ENCODE data around the gene PKD2L1. TPM values are rescaled to one million over a fixed set of nuclear protein-coding genes. Genes with fewer than 3 reads are reported as not detected.
"Not testable (repeated sequence)": the region's sequence is repeated elsewhere in the genome, so short reads cannot be mapped to it uniquely, and the experiment has no call there.

The PKD2L1 gene
- total RNA-seq, 2 experiments from 2014 or later: not detected

GRCh38 chr10:100306861-100307260, 23.2 kb downstream of the PKD2L1 start:
- Mint-ChIP-seq H3K27ac (no peak overlapping the region), H3K9me3 (no peaks in the 10 kb centered on the region), H3K27me3 (peaks cover 64% of the 10 kb centered on the region), H3K36me3 (no peaks in the 10 kb centered on the region), H3K4me3 (no peak overlapping the region), H3K4me1 (no peaks in the 10 kb centered on the region)
- POLR2A ChIA-PET: no interaction called here
- DNase-seq (no peak), ATAC-seq (ENCODE audit: low read depth) (no peak)

GRCh38 chr10:100304414-100304813, 25.6 kb downstream of the PKD2L1 start:
- ATAC-seq (ENCODE audit: low read depth): no peak
- no peak for DNase-seq
- Mint-ChIP-seq H3K9me3 (no peaks in the 10 kb centered on the region), H3K36me3 (no peaks in the 10 kb centered on the region), H3K4me1 (no peaks in the 10 kb centered on the region), H3K27ac (no peak overlapping the region), H3K27me3 (peaks cover 70% of the 10 kb centered on the region), H3K4me3 (no peak overlapping the region)
- POLR2A ChIA-PET: no interaction called here

- Mint-ChIP-seq H3K9me3 (no peaks in the 10 kb centered on the region), H3K36me3 (no peaks in the 10 kb centered on the region), H3K4me1 (no peaks in the 10 kb centered on the region), H3K27ac (no peak overlapping the region), H3K4me3 (no peak overlapping the region), H3K27me3 (peaks cover 71% of the 10 kb centered on the region)
- no peak for DNase-seq
- no peak for ATAC-seq (ENCODE audit: low read depth)
- POLR2A ChIA-PET: interaction anchor here (0.7 kb wide), 1 partner anchor 17 kb away, joined by 3 read pairs; the partner anchor contains the start of gene BLOC1S2
These were observed 26.2 kb downstream of the PKD2L1 start for GRCh38 chr10:100303724-100304319.

- H3K4me1 Mint-ChIP-seq; H3K4me3 Mint-ChIP-seq; DNase-seq; H3K36me3 Mint-ChIP-seq; ATAC-seq (ENCODE audit: low read depth); H3K9me3 Mint-ChIP-seq; POLR2A ChIA-PET; H3K27ac Mint-ChIP-seq: not testable (repeated sequence)
- peaks cover 61% of the 10 kb centered on the region for H3K27me3 Mint-ChIP-seq
These were observed 28.9 kb downstream of the PKD2L1 start for GRCh38 chr10:100301123-100301522.

- Mint-ChIP-seq H3K4me3 (no peak overlapping the region), H3K27ac (no peak overlapping the region), H3K27me3 (peaks cover 45% of the 10 kb centered on the region), H3K4me1 (no peaks in the 10 kb centered on the region), H3K9me3 (no peaks in the 10 kb centered on the region), H3K36me3 (no peaks in the 10 kb centered on the region)
- POLR2A ChIA-PET: no interaction called here
- DNase-seq: no peak
- no peak for ATAC-seq (ENCODE audit: low read depth)
These were observed 32.8 kb downstream of the PKD2L1 start for GRCh38 chr10:100297242-100297641.

- no peaks in the 10 kb centered on the region for H3K9me3 Mint-ChIP-seq
- H3K4me1 Mint-ChIP-seq: no peaks in the 10 kb centered on the region
- H3K27me3 Mint-ChIP-seq: peaks cover 28% of the 10 kb centered on the region
- POLR2A ChIA-PET: no interaction called here
- no peak overlapping the region for H3K4me3 Mint-ChIP-seq
- no peak overlapping the region for H3K27ac Mint-ChIP-seq
- ATAC-seq (ENCODE audit: low read depth) (no peak), DNase-seq (no peak)
- H3K36me3 Mint-ChIP-seq: no peaks in the 10 kb centered on the region
These were observed 37.0 kb downstream of the PKD2L1 start for GRCh38 chr10:100293066-100293465.

DNA sequence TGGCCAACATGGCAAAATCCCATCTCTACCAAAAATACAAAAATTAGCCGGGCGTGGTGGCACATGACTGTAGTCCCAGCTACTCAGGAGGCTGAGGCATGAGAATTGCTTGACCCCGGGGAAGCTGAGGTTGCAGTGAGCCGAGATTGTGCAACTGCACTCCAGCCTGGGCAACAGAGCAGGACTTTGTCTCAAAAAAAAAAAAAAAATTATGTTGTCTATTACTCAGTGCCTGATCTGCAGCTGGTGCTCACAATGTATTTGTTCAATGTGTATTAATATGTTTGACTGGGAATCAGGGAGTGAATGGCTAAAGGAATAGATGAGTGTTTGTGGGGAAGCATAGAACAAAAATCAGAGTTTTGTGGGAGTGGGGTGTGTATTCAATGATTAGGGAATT, 37.7 kb downstream of the PKD2L1 start:
- DNase-seq; H3K4me3 Mint-ChIP-seq; ATAC-seq (ENCODE audit: low read depth); H3K36me3 Mint-ChIP-seq; H3K9me3 Mint-ChIP-seq; POLR2A ChIA-PET; H3K27ac Mint-ChIP-seq; H3K4me1 Mint-ChIP-seq: not testable (repeated sequence)
- peaks cover 25% of the 10 kb centered on the region for H3K27me3 Mint-ChIP-seq

DNA sequence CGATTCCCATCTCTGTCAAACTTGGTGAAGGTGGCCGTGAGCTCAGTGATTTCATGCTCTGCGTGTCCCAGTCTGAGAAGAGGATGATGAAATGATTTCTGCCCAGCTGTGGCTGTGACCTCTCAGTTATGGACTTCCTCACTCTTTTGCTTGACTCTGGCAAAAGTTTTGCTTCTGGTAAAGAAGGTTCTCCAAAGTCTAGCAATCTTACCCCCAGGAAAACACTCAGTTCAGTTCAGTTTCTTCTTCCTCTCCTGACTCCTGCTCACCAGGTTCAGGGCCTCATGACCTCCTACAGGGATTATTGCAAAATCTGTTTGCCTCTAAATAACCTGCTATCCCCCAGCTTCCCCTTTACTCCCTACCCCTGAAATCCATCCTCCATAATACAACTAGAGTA, 38.7 kb downstream of the PKD2L1 start:
- DNase-seq: no peak
- no peaks in the 10 kb centered on the region for H3K36me3 Mint-ChIP-seq
- no peak overlapping the region for H3K4me3 Mint-ChIP-seq
- no peaks in the 10 kb centered on the region for H3K9me3 Mint-ChIP-seq
- no peak for ATAC-seq (ENCODE audit: low read depth)
- H3K4me1 Mint-ChIP-seq: peaks cover 5% of the 10 kb centered on the region
- H3K27ac Mint-ChIP-seq: no peak overlapping the region
- H3K27me3 Mint-ChIP-seq: peaks cover 23% of the 10 kb centered on the region
- POLR2A ChIA-PET: no interaction called here

GRCh38 chr10:100289641-100290040, 40.4 kb downstream of the PKD2L1 start:
- H3K27ac Mint-ChIP-seq: no peak overlapping the region
- peaks cover 16% of the 10 kb centered on the region for H3K27me3 Mint-ChIP-seq
- ATAC-seq (ENCODE audit: low read depth) (no peak), DNase-seq (no peak)
- peaks cover 9% of the 10 kb centered on the region for H3K36me3 Mint-ChIP-seq
- H3K9me3 Mint-ChIP-seq: no peaks in the 10 kb centered on the region
- POLR2A ChIA-PET: no interaction called here
- peaks cover 16% of the 10 kb centered on the region for H3K4me1 Mint-ChIP-seq
- no peak overlapping the region for H3K4me3 Mint-ChIP-seq

DNA sequence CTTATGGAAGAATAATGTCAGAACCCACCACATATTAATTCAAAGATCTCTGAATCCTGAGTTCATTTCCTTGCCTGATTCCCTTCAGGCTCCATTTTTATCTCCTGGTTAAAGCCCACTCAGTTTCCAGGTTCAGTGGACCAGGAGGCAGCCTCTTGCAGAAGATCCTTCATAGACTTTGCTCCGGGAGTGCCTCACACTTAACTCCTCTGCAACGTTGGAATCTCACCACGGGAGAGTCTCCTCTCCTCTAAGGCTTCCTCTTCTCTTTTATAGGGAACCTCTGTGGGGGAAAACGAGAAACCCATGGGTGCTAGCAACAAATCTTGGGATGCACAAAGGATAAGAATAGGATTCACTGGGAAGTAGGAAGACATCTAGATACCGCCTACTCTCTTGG, 41.8 kb downstream of the PKD2L1 start:
- H3K9me3 Mint-ChIP-seq: no peaks in the 10 kb centered on the region
- peaks cover 9% of the 10 kb centered on the region for H3K36me3 Mint-ChIP-seq
- ATAC-seq (ENCODE audit: low read depth) (no peak), DNase-seq (no peak)
- POLR2A ChIA-PET: interaction anchor here (0.6 kb wide), 1 partner anchor 7 kb away, joined by 4 read pairs; no protein-coding TSS in a partner anchor
- H3K27ac Mint-ChIP-seq: no peak overlapping the region
- H3K4me3 Mint-ChIP-seq: no peak overlapping the region
- peaks cover 12% of the 10 kb centered on the region for H3K27me3 Mint-ChIP-seq
- peaks cover 16% of the 10 kb centered on the region for H3K4me1 Mint-ChIP-seq

GRCh38 chr10:100287756-100288155, 42.3 kb downstream of the PKD2L1 start:
- H3K4me1 Mint-ChIP-seq: peaks cover 16% of the 10 kb centered on the region
- POLR2A ChIA-PET: interaction anchor here (0.6 to 1.5 kb wide), 2 partner anchors 8 to 59 kb away, joined by 4 to 6 read pairs; partner anchors contain the start of gene SCD
- no peak for DNase-seq
- H3K27me3 Mint-ChIP-seq: peaks cover 10% of the 10 kb centered on the region
- no peak overlapping the region for H3K4me3 Mint-ChIP-seq
- ATAC-seq (ENCODE audit: low read depth): no peak
- peaks cover 9% of the 10 kb centered on the region for H3K36me3 Mint-ChIP-seq
- H3K9me3 Mint-ChIP-seq: no peaks in the 10 kb centered on the region
- H3K27ac Mint-ChIP-seq: peak overlapping the region; percentile 99

- Mint-ChIP-seq H3K27me3 (peaks cover 3% of the 10 kb centered on the region), H3K4me1 (peaks cover 16% of the 10 kb centered on the region), H3K27ac (peak within 1 kb of the TSS; percentile 99), H3K4me3 (peak within 1 kb of the TSS; percentile 99), H3K36me3 (peaks cover 9% of the 10 kb centered on the region), H3K9me3 (no peaks in the 10 kb centered on the region)
- POLR2A ChIA-PET: interaction anchor here (0.6 to 1.5 kb wide), 7 partner anchors 17 to 232 kb away, joined by 3 to 6 read pairs (median 4); partner anchors contain the start of genes CWF19L1 and SCD
- DNase-seq (peak; percentile 96), ATAC-seq (ENCODE audit: low read depth) (peak; percentile 91)
These were observed 43.7 kb downstream of the PKD2L1 start, which contains the start of gene BLOC1S2 for GRCh38 chr10:100286051-100287033. Gene BLOC1S2, minus strand, starts transcription at chr10:100286680. Its CDS starts 21 bp downstream, at chr10:100286659.

DNA sequence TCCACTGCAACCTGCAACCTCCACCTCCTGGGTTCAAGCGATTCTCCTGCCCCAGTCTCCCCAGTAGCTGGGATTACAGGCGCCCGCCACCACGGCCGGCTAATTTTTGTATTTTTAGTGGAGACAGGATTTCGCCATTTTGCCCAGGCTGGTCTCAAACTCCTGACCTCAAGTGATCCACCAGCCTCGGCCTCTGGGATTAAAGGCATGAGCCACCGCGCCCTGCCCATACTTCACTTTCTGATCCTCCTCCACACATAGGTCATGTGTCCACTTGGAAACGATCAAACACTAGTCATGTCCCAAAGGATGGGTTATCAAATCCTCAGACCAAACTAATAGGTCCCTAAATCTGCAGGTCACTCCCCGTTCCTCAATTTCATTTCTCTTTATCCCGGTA, 44.7 kb downstream of the PKD2L1 start:
- POLR2A ChIA-PET: interaction anchor here (0.6 to 1.0 kb wide), 3 partner anchors 18 to 165 kb away, joined by 3 to 6 read pairs (median 4); partner anchors contain the start of gene CWF19L1
- not testable (repeated sequence) for H3K27me3 Mint-ChIP-seq, DNase-seq

More for the DNA sequence above, 44.7 kb downstream of the PKD2L1 start:
- Mint-ChIP-seq H3K4me3 (peak overlapping the region; percentile 99), H3K4me1 (peaks cover 19% of the 10 kb centered on the region), H3K36me3 (peaks cover 11% of the 10 kb centered on the region), H3K27ac (peak overlapping the region; percentile 99)
- ATAC-seq (ENCODE audit: low read depth); H3K9me3 Mint-ChIP-seq: not testable (repeated sequence)
